Neural cell (in vitro differentiated cells): ENCODE results near the gene PPIP5K1. TPM values are rescaled to one million over a fixed set of nuclear protein-coding genes. Genes with fewer than 3 reads are reported as not detected.
A peak's percentile ranks its signal among the peaks of the same experiment; 100 is the strongest.

Experiments
- H2AFZ ChIP-seq: fragments of 200-600, 300-800 bp; sonication (generic), shearing (Covaris generic); 2 replicates; pipeline ENCODE4 v1.6.0; 2014; ENCODE audit warnings: low read depth, mild to moderate bottlenecking, antibody characterized with exemption, low read length, moderate library complexity
- H3F3A ChIP-seq: fragments of 200-600 bp; shearing (Covaris generic); 2 replicates; pipeline ENCODE4 v1.6.1; 2016; ENCODE audit warnings: mild to moderate bottlenecking, moderate library complexity, mixed read lengths, antibody characterized with exemption, low read length; ENCODE audit not compliant: insufficient read depth, poor library complexity, severe bottlenecking
- H3K27ac ChIP-seq: fragments of 200-600, 300-800 bp; sonication (generic), shearing (Covaris generic); 2 replicates; pipeline ENCODE4 v1.5.1; 2014; ENCODE audit warnings: mild to moderate bottlenecking, low read length, moderate library complexity
- H3K27me3 ChIP-seq: fragments of 300-800, 200-600 bp; sonication (generic), shearing (Covaris generic); 2 replicates; pipeline ENCODE4 v1.6.0; 2014; ENCODE audit warnings: mild to moderate bottlenecking, low read depth, low read length, moderate library complexity; ENCODE audit not compliant: insufficient read depth
- H3K36me3 ChIP-seq: fragments of 300-800, 200-600 bp; sonication (generic), shearing (Covaris generic); 2 replicates; pipeline ENCODE4 v1.5.1; 2014; ENCODE audit warnings: mild to moderate bottlenecking, antibody characterized with exemption, low read length, moderate library complexity; ENCODE audit not compliant: insufficient read depth
- H3K4me2 ChIP-seq: fragments of 300-800, 200-600 bp; sonication (generic), shearing (Covaris generic); 2 replicates; pipeline ENCODE4 v1.6.0; 2014; ENCODE audit warnings: mild to moderate bottlenecking, low read length
- H3K4me3 ChIP-seq: fragments of 300-800, 200-600 bp; sonication (generic), shearing (Covaris generic); 2 replicates; pipeline ENCODE4 v1.5.1; 2014; ENCODE audit warnings: mild to moderate bottlenecking, low read length, moderate library complexity
- H3K79me2 ChIP-seq: fragments of 200-600 bp; shearing (Covaris generic); replicated peaks from 2 replicates; pipeline ENCODE4 v1.6.0; 2014; ENCODE audit warnings: mild to moderate bottlenecking, low read length, moderate library complexity; ENCODE audit not compliant: insufficient read depth
- H3K9ac ChIP-seq: fragments of 300-800, 200-600 bp; sonication (generic), shearing (Covaris generic); 2 replicates; pipeline ENCODE4 v1.6.1; 2016; ENCODE audit warnings: mild to moderate bottlenecking, low read length, mixed read lengths
- H3K9me2 ChIP-seq: fragments of 200-600 bp; shearing (Covaris generic); 2 replicates; pipeline ENCODE4 v1.6.1; 2016; ENCODE audit warnings: mild to moderate bottlenecking, low read length, mixed read lengths; ENCODE audit not compliant: insufficient read depth
- H3K9me3 ChIP-seq: fragments of 200-600, 300-800 bp; sonication (generic), shearing (Covaris generic); 2 replicates; pipeline ENCODE4 v1.6.1; 2016; ENCODE audit warnings: mild to moderate bottlenecking, mixed run types, low read length, moderate library complexity, mixed read lengths
- H4K20me1 ChIP-seq: fragments of 200-600 bp; shearing (Covaris generic); 2 replicates; pipeline ENCODE4 v1.6.1; 2016; ENCODE audit warnings: mild to moderate bottlenecking, mixed run types; ENCODE audit not compliant: insufficient read depth
- CTCF ChIP-seq: fragments of 450-650 bp; IDR thresholded peaks from 2 replicates; pipeline ENCODE4 v1.5.1; 2014; ENCODE audit warnings: antibody characterized with exemption, mild to moderate bottlenecking, moderate library complexity; ENCODE audit not compliant: poor library complexity, severe bottlenecking
- EP300 ChIP-seq: fragments of 450-650 bp; conservative IDR thresholded peaks from 2 replicates; pipeline ENCODE4 v1.6.1; 2014; ENCODE audit warnings: antibody characterized with exemption, mild to moderate bottlenecking, moderate library complexity; ENCODE audit not compliant: poor library complexity, severe bottlenecking
- EZH2 ChIP-seq: fragments of 200-600, 300-800 bp; shearing (Covaris generic), sonication (generic); IDR thresholded peaks from 2 replicates; pipeline ENCODE4 v1.6.1; 2014; ENCODE audit warnings: antibody characterized with exemption, low read length, borderline replicate concordance, mild to moderate bottlenecking; ENCODE audit not compliant: insufficient read depth, poor library complexity, severe bottlenecking
- MXI1 ChIP-seq: fragments of 450-650 bp; conservative IDR thresholded peaks from 2 replicates; pipeline ENCODE4 v1.6.1; 2014; ENCODE audit warnings: antibody characterized with exemption, mild to moderate bottlenecking; ENCODE audit not compliant: poor library complexity, severe bottlenecking
- POLR2AphosphoS5 ChIP-seq: IDR thresholded peaks from 2 replicates; pipeline ENCODE4 v1.6.1; 2012
- RAD21 ChIP-seq: fragments of 450-650 bp; conservative IDR thresholded peaks from 2 replicates; pipeline ENCODE4 v1.6.1; 2014; ENCODE audit warnings: antibody characterized with exemption, mild to moderate bottlenecking, moderate library complexity
- REST ChIP-seq: IDR thresholded peaks from 2 replicates; pipeline ENCODE4 v1.6.1; 2012; ENCODE audit warnings: borderline replicate concordance
- SMC3 ChIP-seq: fragments of 450-650 bp; conservative IDR thresholded peaks from 2 replicates; pipeline ENCODE4 v1.6.1; 2014; ENCODE audit warnings: antibody characterized with exemption, mild to moderate bottlenecking, moderate library complexity; ENCODE audit not compliant: poor library complexity
- TAF1 ChIP-seq: IDR thresholded peaks from 2 replicates; pipeline ENCODE4 v1.6.1; 2012; ENCODE audit warnings: low read depth
- polyA plus RNA-seq: library from polyadenylated mRNA; depleted of rRNA; stranded (reverse); fragments of >200 nt; gene quantifications from 2 replicates; pipeline ENCODE4 v1.2.3, GENCODE V29; 2014

Gene PPIP5K1
- polyA plus RNA-seq, 1 donor from 2014 or later, result 29.6 TPM

DNA sequence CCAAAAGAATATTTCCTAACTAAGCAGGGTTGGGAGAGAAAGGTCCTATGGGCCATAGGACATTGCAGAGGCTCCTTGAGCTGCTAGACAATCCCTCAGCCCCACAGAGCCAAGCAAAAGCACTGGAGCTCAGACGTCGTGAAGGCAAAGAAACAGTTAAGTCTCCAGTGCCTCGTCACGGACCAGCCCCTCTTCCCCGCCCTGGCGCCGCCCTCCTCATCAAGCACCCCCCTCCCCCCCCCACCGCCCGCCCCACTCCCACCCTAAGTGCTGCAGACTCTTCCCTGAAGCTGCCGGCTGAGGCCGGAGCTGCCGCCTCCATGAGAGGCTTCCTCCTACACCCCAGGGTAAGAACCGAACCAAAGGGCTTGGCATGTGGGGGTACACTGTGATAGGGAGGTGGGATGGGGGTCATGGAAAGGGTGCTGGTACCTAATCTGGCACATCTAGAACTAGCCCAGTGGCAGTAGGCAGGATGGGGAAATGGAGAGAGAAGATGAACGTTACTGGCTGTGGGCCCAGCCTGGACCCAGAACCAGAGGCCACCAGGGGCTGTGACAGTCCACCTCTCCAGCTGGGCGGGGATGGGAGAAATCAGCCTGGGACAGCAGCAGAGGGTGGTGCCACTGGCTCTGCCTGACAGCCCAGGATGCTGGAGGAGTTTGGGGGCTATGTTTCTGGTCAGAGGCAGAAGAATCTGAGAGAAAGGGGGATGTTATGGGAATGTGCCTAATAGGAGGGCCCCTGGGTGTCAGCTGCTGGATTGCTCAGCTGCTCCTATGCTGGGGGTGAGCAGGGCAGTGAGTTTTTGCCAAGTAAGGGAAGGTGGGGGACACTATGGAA, 72.4 kb downstream of the PPIP5K1 start, which contains the start of gene MAP1A:
Gene MAP1A (plus strand): TSS at position 255 of the 843 bp plus-strand sequence. CDS start 3,866 bp downstream, outside the sequence.
- Histone ChIP-seq H3K9me2 (no peaks in the 10 kb centered on the region), H3K79me2 (peaks cover 56% of the 10 kb centered on the region), H4K20me1 (no peaks in the 10 kb centered on the region), H3K27ac (peak within 1 kb of the TSS; percentile 88), H3K36me3 (peaks cover 16% of the 10 kb centered on the region), H3K9me3 (no peaks in the 10 kb centered on the region), H3K4me3 (peak within 1 kb of the TSS; percentile 89), H3F3A (no peaks in the 10 kb centered on the region), H3K27me3 (no peaks in the 10 kb centered on the region), H3K4me2 (peak within 1 kb of the TSS; percentile 99), H3K9ac (peak within 1 kb of the TSS; percentile 85), H2AFZ (peak within 1 kb of the TSS; percentile 24)
- TF ChIP-seq POLR2AphosphoS5 (peak; percentile 68), REST (peak; percentile 35), CTCF (no peak)

- peak overlapping the region; percentile 83 for H3K27ac ChIP-seq
- H3K4me3 ChIP-seq, result peak overlapping the region; percentile 89
- peak overlapping the region; percentile 70 for H3K9ac ChIP-seq
- peaks cover 9% of the 10 kb centered on the region for H3K36me3 ChIP-seq
- no peaks in the 10 kb centered on the region for H3K9me2 ChIP-seq
- peak overlapping the region; percentile 9 for H2AFZ ChIP-seq
- peaks cover 6% of the 10 kb centered on the region for H3F3A ChIP-seq
- H3K79me2 ChIP-seq, result peaks cover 56% of the 10 kb centered on the region
- H3K9me3 ChIP-seq, result no peaks in the 10 kb centered on the region
- no peaks in the 10 kb centered on the region for H3K27me3 ChIP-seq
- H4K20me1 ChIP-seq, result no peaks in the 10 kb centered on the region
- no peak for TF ChIP-seq POLR2AphosphoS5
- no peak for TF ChIP-seq TAF1
- TF ChIP-seq REST, result no peak
- TF ChIP-seq EP300, result no peak
- TF ChIP-seq EZH2, result no peak
- no peak for TF ChIP-seq CTCF
- no peak for TF ChIP-seq MXI1
- no peak for TF ChIP-seq RAD21
- TF ChIP-seq SMC3, result no peak
- H3K4me2 ChIP-seq, result peak overlapping the region; percentile 99
These were observed 73.1 kb downstream of the PPIP5K1 start for GRCh38 chr15:43516801-43517353.
